HG03521 (cell line): ENCODE results near the gene CAMP.
"Not testable (repeated sequence)": the region's sequence is repeated elsewhere in the genome, so short reads cannot be mapped to it uniquely, and the experiment has no call there.

Source experiments
- ATAC-seq: cut with Tn5 transposase; IDR thresholded peaks from one replicate; pipeline ENCODE4 v1.9.1; 2021; ENCODE audit warnings: mild to moderate bottlenecking, moderate library complexity; ENCODE audit not compliant: unreplicated experiment

CAMP gene

DNA sequence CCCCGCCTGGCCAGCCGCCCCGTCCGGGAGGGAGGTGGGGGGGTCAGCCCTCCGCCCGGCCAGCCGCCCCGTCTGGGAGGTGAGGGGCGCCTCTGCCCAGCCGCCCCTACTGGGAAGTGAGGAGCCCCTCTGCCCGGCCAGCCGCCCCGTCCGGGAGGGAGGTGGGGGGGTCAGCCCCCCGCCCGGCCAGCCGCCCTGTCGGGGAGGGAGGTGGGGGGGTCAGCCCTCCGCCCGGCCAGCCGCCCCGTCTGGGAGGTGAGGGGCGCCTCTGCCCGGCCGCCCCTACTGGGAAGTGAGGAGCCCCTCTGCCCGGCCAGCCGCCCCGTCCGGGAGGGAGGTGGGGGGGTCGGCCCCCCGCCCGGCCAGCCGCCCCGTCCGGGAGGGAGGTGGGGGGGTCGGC is 11.5 kb upstream of the CAMP start:
- not testable (repeated sequence) for ATAC-seq

DNA sequence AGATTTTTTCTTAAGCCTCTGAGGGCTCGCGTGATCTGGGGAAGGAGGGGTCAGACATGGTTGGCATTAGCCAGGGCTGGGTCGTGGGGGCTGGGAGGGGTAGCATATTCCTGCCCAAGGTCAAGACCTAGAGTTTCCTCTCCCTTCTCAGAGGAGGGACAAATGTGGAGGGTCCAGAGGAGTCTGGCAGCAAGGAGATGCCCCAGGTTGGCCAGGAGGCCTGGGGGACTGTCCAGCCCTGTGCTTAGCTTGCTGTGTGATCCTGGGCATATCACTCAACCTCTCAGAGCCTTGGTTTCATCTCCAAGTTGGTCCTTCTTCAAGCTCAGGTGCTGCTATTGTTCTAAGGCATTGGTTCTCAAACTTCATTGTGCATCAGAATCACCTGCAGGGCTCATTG is 9.1 kb upstream of the CAMP start:
- no peak for ATAC-seq

DNA sequence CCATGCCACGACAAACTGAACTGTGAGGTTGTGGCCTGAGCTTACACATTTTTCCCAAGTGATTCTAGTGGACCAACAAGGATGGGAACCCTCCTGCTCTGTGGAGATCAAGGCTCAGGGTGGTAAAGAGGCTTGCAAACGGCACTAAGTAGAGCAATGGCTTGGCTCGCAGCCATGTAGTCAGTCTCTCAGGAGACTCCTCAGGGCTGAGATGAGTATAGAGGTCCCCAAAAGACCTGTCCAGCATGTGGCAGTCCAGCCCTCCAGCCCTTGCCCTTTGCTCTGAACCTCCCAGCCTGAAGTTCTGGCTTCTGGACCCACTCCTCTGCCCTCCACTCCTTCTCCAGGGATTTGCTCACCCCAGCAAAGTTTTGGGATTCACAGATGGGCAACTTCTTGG is 8.3 kb upstream of the CAMP start:
- ATAC-seq = no peak

DNA sequence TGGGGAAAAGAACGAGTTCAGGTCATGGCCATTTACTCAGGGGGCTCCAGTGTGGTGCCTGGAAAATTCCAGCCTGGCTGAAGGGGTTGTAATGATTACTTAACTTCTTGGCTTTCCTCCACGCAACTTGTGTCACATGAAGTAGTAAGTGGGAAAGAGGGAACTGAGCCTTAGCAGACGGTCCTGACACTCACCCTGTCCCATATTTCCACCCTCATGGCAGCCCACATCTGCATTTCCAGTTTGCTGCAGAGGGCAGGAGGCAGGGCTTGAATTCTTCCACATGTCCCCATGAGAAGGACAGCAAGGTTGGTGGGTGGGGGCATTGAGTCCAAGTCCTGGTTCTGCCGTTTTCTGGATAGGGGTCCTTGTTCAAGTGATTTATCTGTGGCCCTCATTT is 7.8 kb upstream of the CAMP start:
- no peak for ATAC-seq

DNA sequence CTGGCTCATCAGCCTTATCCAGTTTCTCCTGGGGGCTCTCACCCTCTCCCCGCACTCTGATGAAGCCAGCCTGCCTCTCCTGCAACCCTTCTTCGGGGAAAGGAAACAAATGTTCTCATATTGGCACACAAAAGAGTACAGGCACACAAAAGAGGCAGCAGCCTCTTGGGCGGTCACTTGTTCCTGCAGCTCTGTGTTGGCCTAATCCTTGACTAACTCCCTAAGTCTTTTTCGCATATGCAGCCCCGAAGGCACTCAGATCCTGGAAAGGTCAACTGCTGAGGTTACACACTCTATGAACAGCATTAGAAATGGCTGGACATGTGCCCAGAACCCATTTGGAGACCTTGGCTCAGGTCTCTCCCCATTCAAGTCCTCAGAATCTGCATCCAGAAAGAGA is 7.4 kb upstream of the CAMP start:
- ATAC-seq = no peak

DNA sequence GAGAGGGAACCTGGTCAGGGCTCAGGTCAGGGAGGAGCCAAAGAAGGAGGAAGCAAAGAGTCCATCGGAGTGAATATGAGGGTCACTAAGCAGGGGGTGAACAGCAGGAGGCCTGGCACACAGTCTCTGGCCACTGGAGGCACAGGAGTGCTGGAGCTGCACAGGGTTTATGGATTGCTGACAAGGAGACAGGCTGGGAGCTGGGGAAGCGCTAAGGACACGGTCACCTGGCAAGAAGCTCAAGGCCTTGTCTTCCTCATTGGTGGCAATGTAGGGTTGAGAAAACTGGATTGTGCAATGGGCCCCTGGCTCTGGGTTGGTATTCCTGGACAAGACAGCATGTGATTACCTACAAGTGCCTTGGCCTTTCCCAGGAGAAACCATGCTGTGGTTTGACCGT is 5.8 kb upstream of the CAMP start:
- ATAC-seq = no peak

DNA sequence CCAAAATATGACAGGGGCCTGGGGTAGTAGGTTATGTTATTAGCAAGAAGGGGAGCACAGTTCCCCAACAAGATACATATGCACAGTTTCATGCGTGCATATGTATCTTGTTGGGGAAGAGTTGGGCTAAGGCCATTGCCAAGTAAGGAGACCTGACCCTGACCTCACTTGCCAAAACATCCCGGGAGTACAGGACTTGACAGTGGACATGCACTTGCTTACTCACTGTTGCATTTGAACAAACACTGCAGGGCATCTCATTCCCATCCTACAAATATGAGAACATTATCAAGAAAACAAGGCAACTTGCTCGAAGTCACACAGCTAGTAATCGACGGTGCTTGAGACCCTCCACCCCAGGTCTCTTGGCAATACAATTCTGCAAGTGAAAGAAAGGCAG is 4.8 kb upstream of the CAMP start:
- ATAC-seq = no peak

DNA sequence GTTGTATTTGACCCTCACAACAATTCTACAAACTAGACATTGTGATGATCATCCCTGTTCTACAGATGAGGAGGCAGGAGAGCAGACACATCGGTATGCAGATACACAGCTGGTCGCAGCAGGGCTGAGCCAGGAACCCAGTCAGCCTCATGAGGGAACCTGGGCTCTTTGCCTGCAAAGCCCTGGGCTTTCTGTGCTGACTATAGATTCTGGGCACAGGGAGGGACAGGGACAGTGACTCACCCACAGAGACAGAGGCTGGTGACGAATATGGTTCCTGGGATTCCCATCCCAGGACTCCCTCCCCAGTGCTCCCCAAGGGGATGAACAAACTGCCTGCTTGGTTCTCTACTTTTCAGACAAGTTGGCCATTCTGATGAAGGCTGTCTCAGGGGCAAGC is 3.8 kb upstream of the CAMP start:
- ATAC-seq = no peak

DNA sequence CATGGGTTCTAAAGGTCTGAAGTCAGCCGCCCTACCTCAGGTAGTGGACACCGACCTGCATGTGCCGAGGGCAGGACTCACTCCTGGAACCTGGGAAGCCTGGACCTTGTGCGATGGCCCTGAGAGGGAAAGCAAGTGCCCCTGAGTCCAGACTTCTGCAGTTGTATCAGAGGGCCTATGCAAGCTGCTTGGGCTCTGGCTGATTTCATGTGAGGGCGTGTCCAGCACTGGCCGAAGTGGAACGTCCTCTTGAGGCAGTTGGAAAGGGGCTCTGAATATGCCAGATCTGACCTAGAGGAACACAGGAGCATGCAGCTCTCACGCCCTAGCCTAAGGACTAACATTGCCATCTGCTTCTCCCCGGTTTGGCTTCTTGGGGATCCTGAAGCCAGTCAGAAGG is 2.5 kb upstream of the CAMP start:
- ATAC-seq = no peak

DNA sequence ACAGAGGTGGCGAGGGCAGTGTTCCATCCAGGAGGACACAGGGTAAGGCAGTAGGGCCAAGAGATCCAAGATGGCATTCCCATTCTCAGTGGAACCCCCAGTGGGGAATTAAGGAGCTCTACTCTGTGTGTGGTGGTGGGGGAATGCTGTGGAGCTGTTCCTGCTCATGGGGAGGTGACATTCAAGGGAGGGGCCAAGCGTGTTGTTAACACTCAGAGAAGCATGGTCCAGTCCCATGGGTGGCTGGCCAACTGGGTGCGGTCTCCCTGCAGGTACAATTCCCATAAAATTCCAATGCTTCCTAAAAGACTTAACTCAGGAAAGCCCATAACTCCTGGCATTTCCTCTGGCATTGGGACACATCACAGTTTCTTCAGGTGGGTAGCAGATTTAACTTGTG is 2.3 kb downstream of the CAMP start:
- ATAC-seq = no peak

DNA sequence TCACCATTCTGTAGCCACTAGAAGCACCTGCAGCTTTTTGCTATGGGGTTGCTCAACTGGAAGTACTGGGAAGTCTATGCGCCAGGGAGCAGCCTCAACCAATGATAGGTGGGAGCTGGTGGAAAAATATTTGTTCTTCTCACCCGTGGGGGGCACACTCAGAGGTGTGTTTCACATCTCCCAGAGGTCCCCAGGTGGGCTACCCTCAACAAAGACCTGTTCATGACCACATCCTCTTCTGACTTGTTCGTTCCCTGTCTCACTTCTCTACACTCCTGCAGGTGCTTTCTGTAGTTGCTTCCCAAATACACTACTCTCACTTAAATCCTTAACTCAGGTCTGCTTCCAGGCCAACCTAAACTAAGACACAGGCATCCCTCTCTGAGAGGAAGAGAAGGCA is 3.6 kb downstream of the CAMP start:
- ATAC-seq = no peak

DNA sequence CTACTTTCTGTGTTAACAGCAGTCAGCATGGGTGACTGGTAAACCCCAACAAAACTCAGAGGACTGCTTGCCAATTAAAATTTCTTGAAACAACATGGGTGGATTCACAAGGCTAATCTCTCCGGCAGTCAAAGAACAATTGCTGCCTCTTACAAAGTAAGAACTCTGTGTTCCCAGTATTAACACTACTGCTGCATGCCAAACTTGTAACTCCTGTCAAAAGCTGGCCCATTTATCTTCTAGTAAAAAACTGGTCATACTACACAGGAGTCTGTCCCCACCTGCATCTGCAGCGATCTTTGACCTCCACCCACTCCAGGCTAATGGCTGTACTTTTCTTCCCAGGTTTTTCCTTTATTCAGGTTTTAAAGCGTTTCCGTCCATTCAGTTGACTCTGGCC is 8.9 kb downstream of the CAMP start:
- ATAC-seq = no peak

DNA sequence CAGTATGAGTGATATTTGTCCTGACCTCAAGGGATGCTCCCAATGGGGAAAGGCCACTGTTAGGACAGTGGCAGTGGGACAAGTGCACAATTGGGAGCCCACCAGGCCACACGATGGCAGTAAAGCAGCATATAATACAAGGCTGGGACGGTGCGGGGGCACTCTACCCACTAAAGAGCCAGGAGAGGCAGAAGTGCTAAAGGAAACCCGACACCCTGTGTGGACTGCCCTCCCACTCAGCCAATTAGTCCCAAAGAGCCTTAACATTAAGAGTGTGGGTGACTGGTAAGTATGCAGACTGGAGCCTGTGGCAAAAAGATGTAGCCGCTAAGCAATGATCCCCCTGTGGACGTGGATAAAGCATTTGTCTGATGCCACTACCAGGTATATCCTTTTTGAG is 9.4 kb downstream of the CAMP start:
- no peak for ATAC-seq

DNA sequence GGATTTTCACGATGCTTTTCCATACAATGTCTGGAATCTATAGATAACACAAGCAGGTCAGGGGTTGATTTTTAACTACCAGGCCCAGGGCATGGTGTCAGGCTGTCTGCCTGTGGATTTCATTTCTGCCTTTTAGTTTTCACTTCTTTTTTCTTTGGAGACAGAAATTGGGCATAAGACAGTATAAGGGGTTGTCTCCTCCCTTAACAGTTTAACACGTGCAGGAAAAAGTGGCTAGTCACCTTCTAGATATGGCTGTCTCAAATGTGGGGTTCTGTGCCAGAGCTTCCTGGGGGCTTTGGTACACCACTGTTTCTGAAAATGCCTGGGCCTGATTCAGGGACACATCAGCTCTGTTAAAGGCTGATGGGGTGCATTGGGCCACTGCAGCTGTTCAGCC is 10.2 kb downstream of the CAMP start:
- no peak for ATAC-seq

DNA sequence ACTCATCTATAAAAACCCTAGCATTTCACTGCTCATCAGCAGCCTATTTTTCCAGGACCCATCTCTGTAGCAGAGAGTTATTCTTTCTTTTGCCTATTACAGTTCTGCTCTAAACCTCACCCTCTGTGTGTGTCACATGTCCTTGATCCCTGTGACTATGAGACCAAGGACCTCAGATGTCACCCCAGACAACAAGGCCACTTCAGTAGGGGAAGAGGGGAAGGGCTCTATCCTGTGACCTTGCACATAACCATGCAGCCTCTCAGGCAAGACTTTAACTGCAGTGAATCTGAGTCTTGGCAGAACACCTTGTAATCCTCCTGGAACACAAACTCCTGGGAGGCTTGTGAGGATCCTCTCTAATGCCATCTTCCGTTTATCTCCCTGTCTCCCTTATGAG is 13.2 kb downstream of the CAMP start:
- ATAC-seq = no peak

DNA sequence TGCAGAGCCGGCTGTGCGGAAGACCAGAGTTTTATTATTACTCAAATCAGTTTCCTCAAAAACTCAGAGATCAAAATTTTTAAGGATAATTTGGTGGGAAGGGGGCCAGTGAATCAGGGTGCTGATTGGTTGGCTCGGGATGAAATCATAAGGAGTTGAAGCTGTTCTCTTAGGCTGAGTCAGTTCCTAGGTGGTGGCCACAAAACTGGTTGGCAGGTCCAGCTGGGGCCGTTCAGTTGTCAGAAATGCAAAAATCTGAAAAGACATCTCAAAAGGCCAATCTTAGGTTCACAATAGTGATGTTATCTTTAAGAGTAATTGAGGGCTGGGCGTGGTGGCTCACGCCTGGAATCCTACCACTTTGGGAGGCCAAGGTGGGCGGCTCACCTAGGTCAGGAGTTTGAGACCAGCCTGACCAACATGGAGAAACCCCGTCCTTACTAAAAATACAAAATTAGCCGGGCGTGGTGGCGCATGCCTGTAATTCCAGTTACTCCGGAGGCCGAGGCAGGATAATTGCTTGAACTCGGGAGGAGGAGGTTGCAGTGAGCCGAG is 15.3 kb downstream of the CAMP start:
- no peak for ATAC-seq

DNA sequence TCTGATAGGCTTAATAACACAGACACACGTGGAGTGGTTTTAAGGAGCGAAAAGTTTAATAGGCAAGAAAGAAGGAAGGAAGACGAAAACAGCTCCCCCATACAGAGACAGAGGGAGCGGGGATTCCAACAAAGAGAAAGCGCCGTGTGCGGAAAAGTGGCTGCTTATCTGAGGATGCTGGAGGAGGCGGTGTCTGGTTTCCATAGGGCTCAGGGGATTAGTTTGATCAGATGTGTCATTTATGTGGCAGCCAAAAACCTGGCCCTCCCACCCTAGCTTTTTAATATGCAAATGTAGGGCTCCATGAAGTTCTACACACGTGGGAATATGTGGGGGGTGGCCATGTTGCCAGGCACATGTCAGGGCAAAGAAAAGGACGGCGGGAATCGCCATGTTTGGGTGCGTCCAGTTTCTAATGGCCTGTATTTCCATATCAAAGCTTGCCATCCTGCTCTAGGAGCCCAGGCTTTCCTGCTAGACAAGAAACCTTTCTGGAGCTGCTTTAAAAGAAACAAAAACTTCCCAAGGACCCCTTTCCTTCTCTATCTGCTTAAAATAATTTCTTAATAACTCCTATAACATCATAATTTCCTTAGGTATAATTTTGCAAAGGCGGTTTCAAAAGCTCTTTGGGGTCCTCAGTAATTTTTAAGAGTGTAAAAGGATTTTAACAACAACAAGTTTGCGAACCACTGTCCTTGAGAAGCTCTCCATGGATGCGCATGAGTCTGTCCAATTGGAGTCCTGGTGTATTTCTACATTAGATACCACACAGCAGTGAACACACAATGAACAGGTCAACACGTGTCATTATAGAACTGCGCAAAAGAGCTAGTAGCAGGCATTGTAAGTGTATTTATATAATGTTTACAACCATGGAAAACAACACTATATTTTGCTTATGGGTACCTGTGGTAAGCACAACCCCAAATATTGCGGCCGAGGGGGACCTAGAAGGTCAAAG is 17.0 kb downstream of the CAMP start:
- peak; percentile 11 for ATAC-seq

DNA sequence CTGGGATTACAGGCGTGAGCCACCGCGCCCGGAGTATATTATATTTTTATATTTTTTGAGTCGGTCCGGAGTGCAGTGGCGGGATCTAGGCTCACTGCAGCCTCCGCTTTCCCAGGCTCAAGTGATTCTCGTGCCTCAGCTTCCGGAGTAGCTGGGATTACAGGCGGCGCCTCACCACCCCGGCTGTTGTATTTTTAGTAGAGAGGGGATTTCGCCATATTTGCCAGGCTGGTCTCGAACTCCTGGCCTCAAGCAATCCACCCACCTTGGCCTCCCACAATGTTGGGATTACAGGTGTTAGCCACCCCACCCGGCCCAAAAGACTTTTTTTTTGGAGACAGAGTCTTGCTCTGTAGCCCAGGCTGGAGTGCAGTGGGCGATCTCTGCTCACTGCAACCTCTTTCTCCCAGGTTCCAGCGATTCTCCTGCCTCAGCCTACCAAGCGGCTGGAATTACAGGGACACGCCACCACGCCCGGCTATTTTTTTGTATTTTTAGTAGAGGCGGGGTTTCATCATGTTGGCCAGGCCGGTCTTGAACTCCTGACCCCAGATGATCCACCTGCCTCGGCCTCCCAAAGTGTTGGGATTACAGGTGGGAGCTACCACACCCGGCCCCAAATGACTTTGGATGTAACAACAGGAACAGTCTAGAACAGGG is 18.6 kb downstream of the CAMP start:
- no peak for ATAC-seq

DNA sequence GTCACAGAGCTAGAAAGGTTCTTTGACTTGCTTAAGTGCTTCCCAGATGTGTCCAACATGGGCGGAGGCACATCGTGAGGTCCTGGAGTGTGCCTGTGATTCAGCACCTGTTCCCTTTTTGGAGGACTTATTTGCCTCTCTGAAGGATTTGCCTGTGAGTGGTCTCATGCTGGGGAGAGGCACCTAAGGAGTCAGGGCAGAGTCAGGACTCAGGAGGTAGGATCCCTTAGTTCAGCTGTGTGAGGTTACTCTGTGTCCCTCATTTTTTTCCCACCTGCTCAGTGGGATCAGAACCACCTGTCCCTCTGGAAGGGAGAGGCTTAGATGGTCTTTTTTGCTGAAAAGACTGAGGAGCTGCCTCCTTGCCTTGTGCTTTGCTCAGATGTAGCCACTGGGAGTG is 20.6 kb downstream of the CAMP start:
- no peak for ATAC-seq

DNA sequence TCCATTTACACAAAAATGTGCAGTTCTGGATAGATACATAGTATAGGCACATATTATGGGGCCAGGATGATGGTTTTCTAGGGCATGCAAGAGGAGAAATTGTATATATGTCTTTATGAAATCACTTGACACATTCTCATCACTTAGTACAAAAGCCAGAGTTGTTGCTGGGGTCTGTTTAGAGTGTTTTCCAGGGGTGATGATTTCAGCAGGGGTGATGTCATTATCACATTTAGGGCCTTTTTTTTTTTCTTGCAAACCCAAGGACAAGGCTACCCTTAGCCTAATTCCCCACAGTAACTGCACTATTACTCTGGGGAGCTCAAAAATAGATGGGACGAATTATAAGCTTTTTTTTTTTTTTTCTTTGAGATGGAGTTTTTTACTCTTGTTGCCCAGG is 21.2 kb downstream of the CAMP start:
- no peak for ATAC-seq

DNA sequence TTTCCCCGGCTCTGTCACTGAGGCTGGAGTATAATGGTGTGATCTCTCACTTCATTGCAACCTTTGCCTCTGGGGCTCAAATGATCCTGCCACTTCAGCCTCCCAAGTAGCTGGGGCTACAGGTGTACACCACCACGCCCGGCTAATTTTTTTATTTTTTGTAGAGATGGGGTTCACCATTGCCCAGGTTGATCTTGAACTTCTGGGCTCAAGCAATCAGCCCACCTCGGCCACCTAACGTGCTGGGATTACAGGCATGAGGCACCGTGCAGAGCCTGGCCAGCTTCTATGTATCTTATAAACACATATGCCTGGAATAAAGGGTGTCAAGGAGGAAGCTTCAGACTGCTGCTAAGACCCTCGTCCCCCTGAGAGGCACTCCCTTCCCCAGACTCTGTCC is 21.8 kb downstream of the CAMP start:
- no peak for ATAC-seq

DNA sequence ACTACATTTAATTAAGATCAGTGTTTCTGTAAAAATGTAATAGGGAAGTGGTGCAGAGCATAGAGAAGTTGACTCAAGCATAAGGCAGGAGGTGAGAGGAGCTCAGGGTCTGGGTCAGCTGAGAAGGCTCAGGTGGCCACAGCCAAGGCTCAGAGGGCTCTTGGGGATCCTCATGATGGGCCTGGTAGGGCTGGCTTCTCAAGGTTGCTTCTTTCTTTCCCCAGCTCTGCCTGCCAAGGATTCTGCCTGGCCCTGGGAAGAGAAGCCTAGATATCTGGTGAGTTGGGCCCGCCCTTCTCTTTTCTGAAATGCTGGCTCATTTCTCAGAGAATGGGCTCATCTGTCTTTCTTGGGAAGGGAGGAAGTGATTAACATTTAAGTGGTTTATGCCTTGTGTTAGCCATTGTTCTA is 24.1 kb downstream of the CAMP start:
- no peak for ATAC-seq
